ENCODE results near the gene MEG3.

DNA sequence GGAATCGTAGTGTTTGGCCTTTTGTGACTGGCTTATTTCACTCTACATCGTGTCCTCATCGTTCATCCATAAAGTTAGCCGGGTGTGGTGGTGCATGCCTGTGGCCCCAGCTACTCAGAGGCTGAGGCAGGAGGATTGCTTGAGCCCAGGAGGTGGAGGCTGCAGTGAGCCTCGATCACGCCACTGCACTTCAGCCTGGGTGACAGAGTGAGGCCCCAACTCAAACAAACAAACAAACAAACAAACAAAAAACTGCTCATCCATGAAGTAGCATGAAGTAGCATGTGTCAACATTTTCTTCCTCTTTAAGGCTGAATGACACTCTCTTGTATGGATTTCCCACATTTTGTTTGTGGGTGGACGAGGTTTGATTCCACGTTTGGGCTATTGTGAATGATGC is 44.0 kb upstream of the MEG3 start:
- TF ChIP-seq CTCF (IDR thresholded peaks at IDR 0.05) (no peak), POLR2A (IDR thresholded peaks at IDR 0.05) (no peak)

Measured in esophagus squamous epithelium (tissue), 4 donors.